Measurements from ENCODE around the gene PRSS21. TPM values are rescaled to one million over a fixed set of nuclear protein-coding genes. Genes with fewer than 3 reads are reported as not detected.

Gene PRSS21
- polyA plus RNA-seq, 1 experiment: 0.13 TPM

DNA sequence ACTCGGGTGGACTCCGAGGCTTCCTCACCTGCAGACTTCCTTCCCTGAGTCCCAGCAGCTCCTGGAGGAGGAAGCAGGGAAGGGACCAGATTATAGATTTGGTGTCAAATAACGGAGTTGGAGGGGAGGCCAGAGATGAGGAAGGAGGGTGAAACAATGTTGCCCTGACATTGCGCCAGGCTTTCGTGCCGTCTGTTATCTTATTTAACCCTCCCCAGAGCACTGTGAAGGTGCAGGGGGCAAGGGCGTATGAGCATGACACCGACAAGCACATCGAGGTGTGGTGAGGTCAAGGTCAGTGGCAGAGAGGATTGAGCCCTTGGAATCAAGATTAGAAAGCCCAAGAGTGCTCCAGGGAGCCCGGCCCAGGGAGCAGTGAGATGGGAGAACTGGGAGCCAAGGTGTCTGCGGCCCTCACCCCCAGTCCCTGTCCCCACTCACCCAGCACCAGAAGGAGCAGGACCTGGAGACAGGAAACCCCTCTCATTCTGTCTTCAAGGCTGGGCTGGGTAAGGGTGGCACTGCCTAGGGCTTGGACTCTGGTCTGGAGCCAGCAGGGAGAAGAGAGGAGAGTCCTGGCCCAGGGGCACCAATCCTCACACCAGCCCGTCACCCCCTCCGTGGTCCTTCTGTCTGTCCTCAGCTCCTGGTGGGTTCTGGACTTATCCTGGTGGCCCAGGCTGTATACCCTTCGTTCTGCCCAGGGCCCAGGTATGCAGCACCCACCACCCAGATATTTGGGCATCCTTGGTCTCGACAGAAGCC lies 30.8 kb upstream of the PRSS21 start:
- TF ChIP-seq CTCF (IDR thresholded peaks at IDR 0.05; ENCODE audit: insufficient read depth, low read depth, low read length): no peak
- no peak for DNase-seq (ENCODE audit: low read depth)
- H3K4me3 ChIP-seq (ENCODE audit: low read depth, low read length): no peak overlapping the region
- H3K27me3 ChIP-seq (ENCODE audit: control insufficient read depth, insufficient read depth, low read length): peaks cover 44% of the 10 kb centered on the region
- H3K36me3 ChIP-seq (ENCODE audit: control insufficient read depth, insufficient read depth, low read length): no peaks in the 10 kb centered on the region
- POLR2A ChIA-PET: no interaction called here
- CTCF ChIA-PET: no interaction called here

- Histone ChIP-seq H3K4me3 (ENCODE audit: low read depth, low read length) (no peak overlapping the region), H3K27me3 (ENCODE audit: control insufficient read depth, insufficient read depth, low read length) (peaks cover 44% of the 10 kb centered on the region), H3K36me3 (ENCODE audit: control insufficient read depth, insufficient read depth, low read length) (no peaks in the 10 kb centered on the region)
- no peak for DNase-seq (ENCODE audit: low read depth)
- no peak for TF ChIP-seq CTCF (IDR thresholded peaks at IDR 0.05; ENCODE audit: insufficient read depth, low read depth, low read length)
- ChIA-PET CTCF (no interaction called here), POLR2A (no interaction called here)
Observed at GRCh38 chr16:2786826-2787151, 30.2 kb upstream of the PRSS21 start.

DNA sequence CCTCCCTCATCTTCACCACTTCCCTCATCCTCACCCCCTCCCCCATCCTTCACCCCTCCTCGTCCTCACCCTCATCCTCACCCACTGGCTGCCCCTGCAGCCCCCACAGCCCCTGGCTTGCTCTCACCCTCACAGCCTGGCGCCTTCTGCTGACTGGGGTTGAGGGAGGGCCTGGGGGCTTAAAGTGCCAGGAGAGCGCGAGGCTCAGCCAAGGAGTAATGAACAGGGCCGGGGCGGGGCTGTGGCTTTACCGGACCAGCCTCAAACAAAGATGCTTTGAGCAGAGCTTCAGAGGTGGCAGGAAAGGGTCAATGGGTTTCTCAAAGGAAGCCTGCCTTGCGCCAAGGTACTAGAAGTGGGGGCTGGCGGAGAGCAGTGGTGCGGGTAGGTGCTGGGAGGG lies 29.6 kb upstream of the PRSS21 start, which contains the start of gene PRSS33:
PRSS33 (minus strand) TSS at position 155 of the 400 bp plus-strand sequence. CDS start 1,013 bp downstream, outside the sequence.
- no peak for DNase-seq (ENCODE audit: low read depth)
- ChIA-PET POLR2A (no interaction called here), CTCF (no interaction called here)
- no peaks in the 10 kb centered on the region for H3K36me3 ChIP-seq (ENCODE audit: control insufficient read depth, insufficient read depth, low read length)
- H3K4me3 ChIP-seq (ENCODE audit: low read depth, low read length): no peak within 1 kb of the TSS
- H3K27me3 ChIP-seq (ENCODE audit: control insufficient read depth, insufficient read depth, low read length): peaks cover 44% of the 10 kb centered on the region
- no peak for TF ChIP-seq CTCF (IDR thresholded peaks at IDR 0.05; ENCODE audit: insufficient read depth, low read depth, low read length)

- ChIA-PET POLR2A (no interaction called here), CTCF (no interaction called here)
- no peak for DNase-seq (ENCODE audit: low read depth)
- no peak for TF ChIP-seq CTCF (IDR thresholded peaks at IDR 0.05; ENCODE audit: insufficient read depth, low read depth, low read length)
- Histone ChIP-seq H3K27me3 (ENCODE audit: control insufficient read depth, insufficient read depth, low read length) (peaks cover 44% of the 10 kb centered on the region), H3K4me3 (ENCODE audit: low read depth, low read length) (no peak overlapping the region), H3K36me3 (ENCODE audit: control insufficient read depth, insufficient read depth, low read length) (no peaks in the 10 kb centered on the region)
Observed at GRCh38 chr16:2787961-2788360, 29.1 kb upstream of the PRSS21 start.

DNA sequence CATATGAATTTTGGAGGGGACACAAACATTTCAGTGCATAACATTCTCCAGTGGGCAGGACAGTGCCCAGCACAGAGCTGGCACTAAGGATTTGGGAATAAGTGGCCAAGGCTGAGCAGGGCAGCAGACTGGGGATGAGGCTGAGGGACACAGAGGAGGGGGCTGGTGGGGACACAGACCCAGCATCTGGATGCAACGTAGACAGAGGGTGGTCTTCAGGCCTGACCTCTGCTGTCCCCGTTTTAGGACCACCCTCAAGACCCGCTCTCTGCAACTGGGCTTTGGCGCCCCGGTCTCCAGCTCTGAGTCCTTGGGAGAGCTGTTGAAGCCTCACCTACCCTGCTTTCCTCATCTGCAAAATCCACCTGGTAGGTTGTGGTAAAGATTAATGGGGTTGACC lies 26.4 kb upstream of the PRSS21 start:
- Histone ChIP-seq H3K36me3 (ENCODE audit: control insufficient read depth, insufficient read depth, low read length) (no peaks in the 10 kb centered on the region), H3K27me3 (ENCODE audit: control insufficient read depth, insufficient read depth, low read length) (peaks cover 28% of the 10 kb centered on the region), H3K4me3 (ENCODE audit: low read depth, low read length) (no peak overlapping the region)
- no peak for TF ChIP-seq CTCF (IDR thresholded peaks at IDR 0.05; ENCODE audit: insufficient read depth, low read depth, low read length)
- no peak for DNase-seq (ENCODE audit: low read depth)
- POLR2A ChIA-PET: no interaction called here
- CTCF ChIA-PET: no interaction called here

All from BJ (cell line).